KMS-11 (cell line): ENCODE measurements around the gene KLHL40.

ENCODE experiments used
- H2AFZ ChIP-seq: fragments of 200-600 bp; sonication (generic); 2 replicates; pipeline ENCODE4 v1.6.1; 2016; ENCODE audit warnings: antibody characterized with exemption, mixed run types, low read depth
- H3K27ac ChIP-seq: fragments of 200-600 bp; sonication (generic); 2 replicates; pipeline ENCODE4 v1.6.1; 2016; ENCODE audit warnings: mild to moderate bottlenecking, mixed run types
- H3K27me3 ChIP-seq: fragments of 200-600 bp; sonication (generic); 2 replicates; pipeline ENCODE4 v1.6.1; 2017; ENCODE audit warnings: mild to moderate bottlenecking, low read depth, mixed run types, moderate library complexity; ENCODE audit not compliant: insufficient read depth
- H3K36me3 ChIP-seq: fragments of 200-600 bp; sonication (generic); 2 replicates; pipeline ENCODE4 v1.6.1; 2017; ENCODE audit warnings: mild to moderate bottlenecking, mixed run types; ENCODE audit not compliant: insufficient read depth
- H3K4me1 ChIP-seq: fragments of 200-600 bp; sonication (generic); 2 replicates; pipeline ENCODE4 v1.6.1; 2016; ENCODE audit warnings: mild to moderate bottlenecking, low read depth, mixed run types; ENCODE audit not compliant: poor library complexity, severe bottlenecking
- H3K4me2 ChIP-seq: fragments of 200-600 bp; sonication (generic); 2 replicates; pipeline ENCODE4 v1.7.0; 2016; ENCODE audit warnings: mild to moderate bottlenecking, mixed run types
- H3K4me3 ChIP-seq: fragments of 200-600 bp; sonication (generic); IDR thresholded peaks from 2 replicates; pipeline ENCODE4 v1.6.1; 2017; ENCODE audit warnings: low read depth, low read length, mixed read lengths; ENCODE audit not compliant: insufficient read depth
- H3K79me2 ChIP-seq: fragments of 200-600 bp; sonication (generic); 2 replicates; pipeline ENCODE4 v1.6.1; 2016; ENCODE audit warnings: low read depth, mixed run types; ENCODE audit not compliant: insufficient read depth
- H3K9ac ChIP-seq: fragments of 200-600 bp; sonication (generic); 2 replicates; pipeline ENCODE4 v1.6.1; 2016; ENCODE audit warnings: mild to moderate bottlenecking, mixed run types
- H4K20me1 ChIP-seq: fragments of 200-600 bp; sonication (generic); 2 replicates; pipeline ENCODE4 v1.6.1; 2016; ENCODE audit warnings: mild to moderate bottlenecking, mixed run types; ENCODE audit not compliant: insufficient read depth
- TF ChIP-seq, protein P1 (sequence below): fragments of 200-600 bp; sonication (generic); conservative IDR thresholded peaks from 2 replicates; pipeline ENCODE4 v1.6.1; 2017; ENCODE audit warnings: low read depth, mild to moderate bottlenecking, antibody characterized with exemption, low read length, moderate library complexity, mixed read lengths

The KLHL40 gene

DNA sequence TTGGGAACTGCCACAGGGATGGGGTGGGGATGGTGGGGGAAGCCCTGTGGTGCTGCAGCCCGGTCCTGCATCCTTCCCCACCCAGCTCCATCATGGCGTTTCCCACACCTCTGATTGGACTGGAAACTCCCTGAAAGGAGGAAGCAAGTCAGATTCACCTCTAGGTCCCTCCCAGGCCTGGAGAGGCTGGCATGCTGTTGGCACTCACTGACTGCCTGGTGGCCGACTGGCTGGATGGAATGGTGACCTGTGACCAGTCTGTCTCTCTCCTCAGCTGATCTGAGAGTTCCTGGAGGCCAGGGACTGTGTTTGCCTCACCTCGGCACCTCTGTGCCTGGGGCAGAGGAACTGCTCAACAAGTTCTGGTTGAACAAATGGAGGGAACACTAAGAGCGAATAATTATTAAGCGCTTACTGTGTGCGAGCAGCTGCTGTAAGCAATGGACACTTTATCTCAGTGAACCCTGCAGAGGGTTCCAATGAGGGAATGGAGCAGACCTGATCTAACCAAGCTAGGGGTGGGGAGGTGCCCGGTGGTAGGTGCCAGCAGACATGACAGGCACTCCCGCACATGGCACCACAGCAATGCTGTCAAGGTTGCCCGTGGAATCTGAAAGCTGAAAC is 20.7 kb downstream of the KLHL40 start:
- H3K4me2 ChIP-seq = no peak overlapping the region
- no peaks in the 10 kb centered on the region for H3K27me3 ChIP-seq
- H3K4me1 ChIP-seq = no peaks in the 10 kb centered on the region
- no peak overlapping the region for H2AFZ ChIP-seq
- no peak overlapping the region for H3K4me3 ChIP-seq
- H4K20me1 ChIP-seq = no peaks in the 10 kb centered on the region
- H3K79me2 ChIP-seq = no peaks in the 10 kb centered on the region
- no peaks in the 10 kb centered on the region for H3K36me3 ChIP-seq
- H3K27ac ChIP-seq = no peak overlapping the region
- TF ChIP-seq, protein P1, sequence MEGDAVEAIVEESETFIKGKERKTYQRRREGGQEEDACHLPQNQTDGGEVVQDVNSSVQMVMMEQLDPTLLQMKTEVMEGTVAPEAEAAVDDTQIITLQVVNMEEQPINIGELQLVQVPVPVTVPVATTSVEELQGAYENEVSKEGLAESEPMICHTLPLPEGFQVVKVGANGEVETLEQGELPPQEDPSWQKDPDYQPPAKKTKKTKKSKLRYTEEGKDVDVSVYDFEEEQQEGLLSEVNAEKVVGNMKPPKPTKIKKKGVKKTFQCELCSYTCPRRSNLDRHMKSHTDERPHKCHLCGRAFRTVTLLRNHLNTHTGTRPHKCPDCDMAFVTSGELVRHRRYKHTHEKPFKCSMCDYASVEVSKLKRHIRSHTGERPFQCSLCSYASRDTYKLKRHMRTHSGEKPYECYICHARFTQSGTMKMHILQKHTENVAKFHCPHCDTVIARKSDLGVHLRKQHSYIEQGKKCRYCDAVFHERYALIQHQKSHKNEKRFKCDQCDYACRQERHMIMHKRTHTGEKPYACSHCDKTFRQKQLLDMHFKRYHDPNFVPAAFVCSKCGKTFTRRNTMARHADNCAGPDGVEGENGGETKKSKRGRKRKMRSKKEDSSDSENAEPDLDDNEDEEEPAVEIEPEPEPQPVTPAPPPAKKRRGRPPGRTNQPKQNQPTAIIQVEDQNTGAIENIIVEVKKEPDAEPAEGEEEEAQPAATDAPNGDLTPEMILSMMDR = no peak
- H3K9ac ChIP-seq = no peak overlapping the region

DNA sequence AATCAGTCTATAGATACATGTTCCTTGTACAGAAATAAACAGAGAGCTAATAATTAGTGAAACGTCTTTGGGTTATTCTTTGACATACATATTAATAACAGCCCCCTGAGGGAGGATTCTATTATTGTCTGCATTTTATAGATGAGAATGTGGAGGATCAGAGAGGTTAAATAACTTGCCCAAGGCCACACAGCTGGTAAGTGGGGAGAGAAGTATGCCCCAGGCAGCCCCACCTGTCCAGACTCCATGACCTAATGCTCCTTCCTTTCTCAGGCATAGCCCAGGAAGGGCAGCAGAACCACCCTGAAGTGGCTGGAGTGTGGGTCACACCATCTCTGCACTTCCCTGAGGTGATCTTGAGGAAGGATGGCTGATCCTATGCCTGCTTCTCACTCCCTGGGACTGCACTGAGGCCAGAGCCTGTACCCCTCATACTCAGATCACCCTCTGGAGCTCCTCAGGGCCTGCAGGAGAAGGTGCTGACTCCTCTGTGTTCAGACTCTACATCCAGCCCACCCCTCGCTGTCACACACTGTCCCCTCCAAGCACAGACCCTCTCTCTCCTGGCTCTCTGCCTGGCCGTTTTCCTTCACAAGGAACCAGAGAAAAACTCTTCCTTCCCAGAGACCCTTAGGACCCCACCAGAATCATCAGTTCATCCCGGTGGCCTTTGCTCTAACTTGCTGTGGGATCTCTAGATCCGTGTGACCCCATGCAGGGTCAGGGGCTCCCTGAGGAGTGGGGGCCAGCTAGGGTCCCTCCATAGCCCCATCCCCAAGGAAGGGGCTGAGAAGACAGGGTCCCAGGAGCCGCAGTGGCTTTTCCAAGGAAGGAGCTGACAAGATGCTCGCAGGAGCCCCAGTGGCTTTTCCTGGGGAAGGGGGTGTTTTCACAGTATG is 21.6 kb downstream of the KLHL40 start:
- Histone ChIP-seq H3K4me1 (no peaks in the 10 kb centered on the region), H3K27me3 (no peaks in the 10 kb centered on the region), H4K20me1 (no peaks in the 10 kb centered on the region), H2AFZ (no peak overlapping the region), H3K79me2 (no peaks in the 10 kb centered on the region), H3K9ac (no peak overlapping the region), H3K4me3 (no peak overlapping the region), H3K4me2 (no peak overlapping the region), H3K36me3 (no peaks in the 10 kb centered on the region), H3K27ac (no peak overlapping the region)
- TF ChIP-seq, protein P1 = no peak

DNA sequence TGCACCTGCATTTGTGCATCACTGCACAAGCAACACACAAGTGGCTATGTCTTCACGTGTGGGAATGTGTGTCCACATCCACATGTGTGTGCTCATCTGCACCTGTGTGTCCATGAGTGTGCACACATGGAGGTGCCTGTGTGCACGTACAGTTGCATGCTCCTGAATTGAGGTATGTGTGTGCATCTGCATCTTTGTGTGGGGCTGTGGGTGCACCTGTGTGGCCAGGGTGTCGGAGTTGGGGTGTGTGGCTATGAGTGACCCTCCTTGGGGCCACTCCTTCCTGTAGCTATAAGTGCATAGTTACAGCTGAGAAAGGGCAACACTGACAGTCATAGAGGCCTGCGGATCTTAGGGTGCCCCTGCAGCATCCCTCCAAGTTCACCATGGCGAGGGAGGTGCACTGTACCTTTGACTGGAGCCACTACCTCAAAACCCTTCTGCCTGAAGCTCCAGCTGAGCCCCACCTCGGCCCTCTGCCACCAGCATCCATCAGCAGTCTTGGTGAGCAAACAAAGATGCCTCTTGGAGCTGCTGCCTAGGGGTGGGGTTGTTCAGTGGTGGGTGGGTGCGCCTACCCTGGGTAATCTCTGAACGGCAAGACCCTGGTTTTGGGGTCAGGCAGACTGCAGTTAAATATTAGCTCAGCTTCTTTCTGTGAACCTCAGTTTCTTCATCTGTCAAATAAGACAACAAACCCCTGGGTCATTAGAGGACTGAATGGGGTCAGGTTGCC is 22.5 kb downstream of the KLHL40 start:
- Histone ChIP-seq H3K27me3 (no peaks in the 10 kb centered on the region), H3K4me3 (no peak overlapping the region), H3K36me3 (no peaks in the 10 kb centered on the region), H3K4me1 (no peaks in the 10 kb centered on the region), H2AFZ (no peak overlapping the region), H3K4me2 (no peak overlapping the region), H3K9ac (no peak overlapping the region), H3K27ac (no peak overlapping the region), H3K79me2 (no peaks in the 10 kb centered on the region), H4K20me1 (no peaks in the 10 kb centered on the region)
- TF ChIP-seq, protein P1 = no peak

DNA sequence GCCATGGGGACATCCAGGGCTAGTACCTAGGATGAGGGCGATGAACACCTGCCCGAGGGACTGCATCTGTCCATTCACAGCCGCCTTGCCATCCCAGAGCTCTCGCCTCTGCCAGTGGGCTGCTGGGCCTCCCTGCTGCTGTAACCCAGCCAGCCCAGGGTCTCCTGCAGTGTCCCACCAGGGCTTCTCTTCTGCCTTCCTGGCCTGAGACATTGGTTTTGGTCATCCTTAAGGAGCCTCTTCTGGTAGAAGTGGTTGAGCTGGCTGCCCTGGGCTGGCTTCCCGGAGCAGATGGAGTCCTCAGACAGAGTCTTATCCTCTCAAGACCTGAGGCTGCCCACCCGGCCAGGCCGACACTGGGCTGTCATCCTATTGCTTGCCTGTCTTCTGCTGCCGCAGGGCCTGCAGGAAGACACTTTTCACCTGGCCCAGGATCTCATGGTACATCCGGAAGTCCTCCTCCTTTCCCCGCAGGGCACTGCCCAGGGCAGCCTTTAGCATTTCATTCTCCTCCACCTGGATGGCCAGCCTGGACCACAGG is 23.3 kb downstream of the KLHL40 start:
- no peaks in the 10 kb centered on the region for H3K36me3 ChIP-seq
- H3K4me2 ChIP-seq = no peak overlapping the region
- TF ChIP-seq, protein P1 = no peak
- no peaks in the 10 kb centered on the region for H3K4me1 ChIP-seq
- no peaks in the 10 kb centered on the region for H3K27me3 ChIP-seq
- H4K20me1 ChIP-seq = no peaks in the 10 kb centered on the region
- H3K9ac ChIP-seq = no peak overlapping the region
- H2AFZ ChIP-seq = no peak overlapping the region
- no peak overlapping the region for H3K27ac ChIP-seq
- no peaks in the 10 kb centered on the region for H3K79me2 ChIP-seq
- H3K4me3 ChIP-seq = no peak overlapping the region
